Gastrocnemius medialis (tissue), 4 donors: Measurements from ENCODE around the gene DISP3. TPM values are rescaled to one million over a fixed set of nuclear protein-coding genes. Genes with fewer than 3 reads are reported as not detected.

Experiments used
- ATAC-seq, 2 donors: fragments of 150-250 bp; one replicate each; pipeline ENCODE4 v1.9.1; 2016
- DNase-seq, 2 donors: peaks; one replicate each; pipeline ENCODE4 v3.0.0-alpha.2; 2019
- H3K27ac ChIP-seq, 4 donors: fragments of 200-600 bp; sonication (generic); 1 replicate in 1 of 4; 2 replicates in 3 of 4; pipeline ENCODE4 v1.5.1; 2016 to 2018; ENCODE audit warnings: mild to moderate bottlenecking in 2 of 4, moderate library complexity in 1 of 4
- H3K27me3 ChIP-seq, 3 donors: fragments of 200-600 bp; sonication (generic) in 2 of 3; 1 replicate in 1 of 3; 2 replicates in 2 of 3; pipeline versions ENCODE4 v1.5.1 to v1.6.0; 2016 to 2019; ENCODE audit warnings: mild to moderate bottlenecking in 1 of 3, moderate library complexity in 1 of 3
- H3K36me3 ChIP-seq, 2 donors: fragments of 200-600 bp; sonication (generic) in 1 of 2; one replicate each; pipeline ENCODE4 v1.5.1; 2017 to 2018
- H3K4me1 ChIP-seq, 2 donors: fragments of 200-600 bp; sonication (generic) in 1 of 2; one replicate each; pipeline ENCODE4 v1.5.1; 2016 to 2017; ENCODE audit warnings: mild to moderate bottlenecking in 2 of 2
- H3K4me3 ChIP-seq, 4 donors: fragments of 200-600 bp; sonication (generic) in 3 of 4; 1 replicate in 1 of 4; 2 replicates in 3 of 4; pipeline ENCODE4 v1.5.1; 2016 to 2019; ENCODE audit warnings: mild to moderate bottlenecking in 2 of 4
- H3K9me3 ChIP-seq, 3 donors: fragments of 200-600 bp; sonication (generic) in 2 of 3; 1 replicate in 1 of 3; 2 replicates in 2 of 3; pipeline ENCODE4 v1.5.1; 2016 to 2019
- POLR2A ChIP-seq, 2 donors: fragments of 450-650 bp; IDR thresholded peaks; one replicate each; pipeline ENCODE4 v1.6.1; 2017; ENCODE audit warnings: antibody characterized with exemption in 2 of 2, mild to moderate bottlenecking in 2 of 2, moderate library complexity in 2 of 2
- in situ Hi-C, 4 donors: fragments of 200-750 bp; cut with MboI; loops; one replicate each; pipeline versions ENCODE4 v1.15.0 to v1.8.0; 2017; ENCODE audit warnings: low sequenced_read_pairs in 4 of 4
- intact Hi-C: fragments of 100-400 bp; cut with DNase I; formaldehyde crosslinking; loops from one replicate; pipeline ENCODE4 v1.15.1; 2023; ENCODE audit warnings: low total_unique reads
- total RNA-seq, 4 donors: library from RNA; depleted of rRNA; stranded (reverse); fragments of >200 nt; gene quantifications; one replicate each; pipeline versions ENCODE4 v1.1.0 to v1.2.3, GENCODE V29; 2016
- TF ChIP-seq, protein P1 (sequence below), 5 experiments: fragments of 450-650 bp in 3 of 5; fragments of 200-600 bp in 2 of 5; sonication (generic) in 2 of 5; IDR thresholded peaks in 4 of 5; conservative IDR thresholded peaks in 1 of 5; 1 replicate in 4 of 5; 2 replicates in 1 of 5; pipeline ENCODE4 v1.5.1; 2016 to 2019; ENCODE audit warnings: antibody characterized with exemption in 5 of 5, mild to moderate bottlenecking in 3 of 5, moderate library complexity in 3 of 5

The DISP3 gene
- total RNA-seq, 4 donors from 2014 or later, result not detected

GRCh38 chr1:11438996-11439395 is 40.0 kb upstream of the DISP3 start:
- in situ Hi-C loops, result no loop called here
- H3K4me3 ChIP-seq, result no peak overlapping the region

DNA sequence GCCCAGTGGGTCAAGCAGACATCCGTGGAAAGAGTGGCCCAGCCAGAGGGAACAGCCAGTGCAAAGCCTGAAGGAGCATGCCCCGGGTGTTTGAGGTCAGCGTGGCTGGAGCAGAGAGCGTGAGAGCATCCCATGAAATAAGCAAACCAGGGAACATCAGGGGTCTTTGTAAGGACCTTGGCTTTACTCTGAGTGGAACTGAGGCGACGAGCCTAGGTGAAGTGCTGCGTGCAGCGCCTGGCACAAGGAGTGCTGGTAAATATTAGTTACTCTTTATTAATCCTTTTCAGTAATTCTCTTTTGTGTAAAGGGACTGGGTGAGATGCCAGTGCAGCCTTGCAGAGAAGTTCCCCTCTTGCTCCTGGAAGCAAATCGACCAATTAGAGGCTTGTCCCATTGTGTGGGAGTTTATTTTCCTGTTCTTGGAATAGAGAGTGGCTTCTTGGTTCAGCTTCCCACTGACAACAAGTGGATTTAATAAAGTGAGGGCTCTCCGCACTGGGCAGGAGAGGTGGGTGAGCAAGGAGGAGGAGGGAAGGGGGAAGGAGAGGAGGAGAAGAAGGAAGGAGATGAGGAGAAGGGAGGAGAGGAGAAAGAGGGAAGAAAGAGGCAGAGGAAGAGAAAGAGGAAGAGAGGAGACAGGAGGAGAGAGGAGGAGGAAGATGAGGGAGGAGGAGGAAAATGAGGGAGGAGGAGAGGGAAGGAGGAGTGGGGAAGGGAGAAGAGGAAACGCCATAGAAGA is 37.6 kb upstream of the DISP3 start:
- ATAC-seq, result no peak
- H3K4me1 ChIP-seq, result no peaks in the 10 kb centered on the region
- no peaks in the 10 kb centered on the region for H3K36me3 ChIP-seq
- in situ Hi-C loops (no loop called here), intact Hi-C loops (no loop called here)
- H3K27ac ChIP-seq, result no peak overlapping the region
- peaks cover 9 to 24% (median 19%) of the 10 kb centered on the region in 3 donors for H3K27me3 ChIP-seq
- no peaks in the 10 kb centered on the region for H3K9me3 ChIP-seq
- no peak for DNase-seq
- TF ChIP-seq POLR2A (IDR thresholded peaks at IDR 0.05), result no peak
- TF ChIP-seq, protein P1, sequence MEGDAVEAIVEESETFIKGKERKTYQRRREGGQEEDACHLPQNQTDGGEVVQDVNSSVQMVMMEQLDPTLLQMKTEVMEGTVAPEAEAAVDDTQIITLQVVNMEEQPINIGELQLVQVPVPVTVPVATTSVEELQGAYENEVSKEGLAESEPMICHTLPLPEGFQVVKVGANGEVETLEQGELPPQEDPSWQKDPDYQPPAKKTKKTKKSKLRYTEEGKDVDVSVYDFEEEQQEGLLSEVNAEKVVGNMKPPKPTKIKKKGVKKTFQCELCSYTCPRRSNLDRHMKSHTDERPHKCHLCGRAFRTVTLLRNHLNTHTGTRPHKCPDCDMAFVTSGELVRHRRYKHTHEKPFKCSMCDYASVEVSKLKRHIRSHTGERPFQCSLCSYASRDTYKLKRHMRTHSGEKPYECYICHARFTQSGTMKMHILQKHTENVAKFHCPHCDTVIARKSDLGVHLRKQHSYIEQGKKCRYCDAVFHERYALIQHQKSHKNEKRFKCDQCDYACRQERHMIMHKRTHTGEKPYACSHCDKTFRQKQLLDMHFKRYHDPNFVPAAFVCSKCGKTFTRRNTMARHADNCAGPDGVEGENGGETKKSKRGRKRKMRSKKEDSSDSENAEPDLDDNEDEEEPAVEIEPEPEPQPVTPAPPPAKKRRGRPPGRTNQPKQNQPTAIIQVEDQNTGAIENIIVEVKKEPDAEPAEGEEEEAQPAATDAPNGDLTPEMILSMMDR (IDR thresholded peaks at IDR 0.05 in 4 of 5, conservative IDR thresholded peaks at IDR 0.05 in 1 of 5), result no peak
- no peak overlapping the region for H3K4me3 ChIP-seq

More at GRCh38 chr1:11438996-11439395, 40.0 kb upstream of the DISP3 start:
- intact Hi-C loops, result no loop called here
- no peak for ATAC-seq
- DNase-seq, result no peak
- H3K27me3 ChIP-seq, result peaks cover 9 to 16% (median 13%) of the 10 kb centered on the region in 3 donors
- H3K27ac ChIP-seq, result no peak overlapping the region
- H3K4me1 ChIP-seq, result no peaks in the 10 kb centered on the region
- no peaks in the 10 kb centered on the region for H3K36me3 ChIP-seq
- H3K9me3 ChIP-seq, result no peaks in the 10 kb centered on the region
- no peak for TF ChIP-seq POLR2A (IDR thresholded peaks at IDR 0.05)
- TF ChIP-seq, protein P1 (IDR thresholded peaks at IDR 0.05 in 4 of 5, conservative IDR thresholded peaks at IDR 0.05 in 1 of 5), result no peak

GRCh38 chr1:11443043-11443442 is 35.9 kb upstream of the DISP3 start:
- no peak for TF ChIP-seq POLR2A (IDR thresholded peaks at IDR 0.05)
- Histone ChIP-seq H3K36me3 (no peaks in the 10 kb centered on the region), H3K27ac (no peak overlapping the region), H3K9me3 (no peaks in the 10 kb centered on the region), H3K4me1 (no peaks in the 10 kb centered on the region), H3K27me3 (peaks cover 18 to 26% (median 22%) of the 10 kb centered on the region in 3 donors), H3K4me3 (no peak overlapping the region)
- intact Hi-C loops (no loop called here), in situ Hi-C loops (no loop called here)
- DNase-seq (no peak), ATAC-seq (no peak)

DNA sequence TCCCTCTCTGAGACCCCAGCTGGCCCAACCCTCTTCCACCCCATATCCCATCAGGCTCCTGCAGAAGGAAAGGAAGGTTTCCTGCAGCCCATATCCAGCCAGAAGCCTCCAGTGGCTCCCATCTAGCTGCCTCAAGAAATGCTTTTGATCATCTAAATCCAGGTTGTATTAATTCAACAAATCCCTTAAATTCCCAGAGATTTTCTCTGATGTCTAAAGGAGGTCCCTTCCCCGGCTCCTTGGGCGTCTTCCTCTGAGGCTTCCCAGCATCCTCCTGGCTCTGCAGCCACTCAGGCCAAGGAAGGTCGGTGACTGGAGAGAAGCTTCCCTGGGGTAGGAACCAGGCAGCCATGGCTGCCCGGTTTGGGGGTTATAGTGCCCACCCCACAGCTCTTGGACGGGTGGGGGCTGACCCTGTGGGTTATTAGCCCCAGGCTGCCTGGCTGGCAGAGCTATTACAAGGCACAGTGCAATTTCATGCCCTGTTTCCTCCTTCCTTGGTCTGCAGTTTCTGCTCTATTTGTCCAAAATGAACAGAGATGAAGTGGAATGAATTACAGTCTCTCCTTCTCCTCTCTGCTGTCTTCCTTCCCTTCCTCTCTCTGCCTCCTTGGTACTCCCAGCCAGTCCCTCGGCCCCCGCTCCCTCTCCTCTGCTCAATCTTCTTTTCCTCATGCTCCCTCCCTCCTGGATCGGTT is 34.8 kb upstream of the DISP3 start:
- H3K36me3 ChIP-seq, result no peaks in the 10 kb centered on the region
- peaks cover 13 to 27% (median 19%) of the 10 kb centered on the region in 3 donors for H3K27me3 ChIP-seq
- intact Hi-C loops (no loop called here), in situ Hi-C loops (no loop called here)
- DNase-seq, result no peak
- no peaks in the 10 kb centered on the region for H3K9me3 ChIP-seq
- no peak for TF ChIP-seq POLR2A (IDR thresholded peaks at IDR 0.05)
- TF ChIP-seq, protein P1 (IDR thresholded peaks at IDR 0.05 in 4 of 5, conservative IDR thresholded peaks at IDR 0.05 in 1 of 5), result no peak
- no peaks in the 10 kb centered on the region for H3K4me1 ChIP-seq
- no peak overlapping the region for H3K27ac ChIP-seq
- H3K4me3 ChIP-seq, result no peak overlapping the region
- ATAC-seq, result no peak

DNA sequence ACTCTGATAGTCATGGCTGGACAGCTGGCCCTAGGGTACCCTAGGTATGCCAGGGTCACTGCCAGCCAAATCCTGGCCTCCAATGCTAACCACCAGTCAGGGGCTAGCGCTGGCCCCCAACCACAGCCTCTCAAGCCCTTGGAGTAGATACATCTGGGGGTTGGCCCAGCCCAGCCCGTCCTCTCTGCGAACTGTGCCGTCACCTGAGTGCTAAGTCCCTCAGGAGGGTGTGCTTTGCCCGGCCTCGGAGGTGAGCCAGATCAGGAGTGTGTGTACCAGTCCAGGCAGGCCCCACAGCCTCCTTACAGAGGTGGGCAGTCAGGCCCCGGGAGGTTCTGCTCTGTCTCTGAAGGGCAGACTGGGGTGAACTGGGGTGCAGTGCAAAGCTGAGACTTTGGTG is 34.0 kb upstream of the DISP3 start:
- H3K36me3 ChIP-seq, result no peaks in the 10 kb centered on the region
- H3K27me3 ChIP-seq, result peaks cover 8 to 27% (median 19%) of the 10 kb centered on the region in 3 donors
- H3K9me3 ChIP-seq, result no peaks in the 10 kb centered on the region
- H3K4me1 ChIP-seq, result no peaks in the 10 kb centered on the region
- H3K27ac ChIP-seq, result no peak overlapping the region
- ATAC-seq (no peak), DNase-seq (no peak)
- in situ Hi-C loops (no loop called here), intact Hi-C loops (no loop called here)
- no peak for TF ChIP-seq POLR2A (IDR thresholded peaks at IDR 0.05)
- TF ChIP-seq, protein P1 (IDR thresholded peaks at IDR 0.05 in 4 of 5, conservative IDR thresholded peaks at IDR 0.05 in 1 of 5), result no peak
- no peak overlapping the region for H3K4me3 ChIP-seq
